ENCODE results near the gene PON2.

GRCh38 chr7:95472581-95473161, 37.8 kb upstream of the PON2 start:
- TF ChIP-seq CTCF (IDR thresholded peaks at IDR 0.05; ENCODE audit: insufficient read depth, low read length) (no peak), POLR2AphosphoS5 (IDR thresholded peaks at IDR 0.05; ENCODE audit: low read depth) (no peak), GABPA (IDR thresholded peaks at IDR 0.05; ENCODE audit: low read depth) (no peak)
